NCI-H1092 (cell line): ENCODE measurements around the gene ADAMTS2.

Source experiments
- DNase-seq: peaks from one replicate; lab custom pipeline; 2025; lab: John Stamatoyannopoulos, UW

ADAMTS2 gene

DNA sequence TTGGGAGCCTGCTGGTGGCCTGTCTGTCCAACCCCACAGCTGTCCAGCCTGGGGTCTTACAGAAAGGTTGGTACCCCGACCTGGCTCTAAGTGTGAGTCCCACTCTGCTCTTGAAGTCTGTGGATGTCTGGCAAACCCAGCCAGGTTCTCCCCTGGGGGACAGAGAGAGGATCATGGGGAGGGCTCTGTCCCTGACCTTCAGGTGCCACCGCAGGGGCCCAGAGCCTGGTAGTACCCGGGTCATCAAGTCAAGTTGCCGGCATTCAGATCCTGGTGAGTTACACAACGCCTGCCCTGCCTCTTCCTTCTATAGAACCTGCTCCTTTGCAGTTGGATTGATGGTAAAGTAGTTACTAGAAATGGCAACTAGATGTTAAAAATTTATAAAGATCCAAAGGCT lies 66.7 kb downstream of the ADAMTS2 start:
- no peak for DNase-seq

DNA sequence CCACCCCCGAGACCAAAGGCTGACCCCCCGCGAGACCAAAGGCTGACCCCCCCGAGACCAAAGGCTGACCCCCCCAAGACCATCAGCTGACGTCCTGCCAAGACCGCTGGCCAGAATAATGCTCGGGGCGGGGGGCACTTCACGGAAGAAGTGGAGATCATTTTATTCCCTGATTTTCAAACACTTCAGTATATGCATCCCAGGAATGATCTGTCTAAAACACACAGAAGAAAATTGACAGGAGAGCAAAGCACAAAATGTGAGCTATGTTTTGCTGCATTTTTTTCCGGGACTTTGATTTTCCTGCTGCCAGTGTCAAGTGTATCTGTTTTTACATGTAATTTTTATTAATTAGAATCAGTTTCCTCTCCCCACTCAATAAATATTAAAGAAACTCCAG lies 67.1 kb downstream of the ADAMTS2 start:
- no peak for DNase-seq

DNA sequence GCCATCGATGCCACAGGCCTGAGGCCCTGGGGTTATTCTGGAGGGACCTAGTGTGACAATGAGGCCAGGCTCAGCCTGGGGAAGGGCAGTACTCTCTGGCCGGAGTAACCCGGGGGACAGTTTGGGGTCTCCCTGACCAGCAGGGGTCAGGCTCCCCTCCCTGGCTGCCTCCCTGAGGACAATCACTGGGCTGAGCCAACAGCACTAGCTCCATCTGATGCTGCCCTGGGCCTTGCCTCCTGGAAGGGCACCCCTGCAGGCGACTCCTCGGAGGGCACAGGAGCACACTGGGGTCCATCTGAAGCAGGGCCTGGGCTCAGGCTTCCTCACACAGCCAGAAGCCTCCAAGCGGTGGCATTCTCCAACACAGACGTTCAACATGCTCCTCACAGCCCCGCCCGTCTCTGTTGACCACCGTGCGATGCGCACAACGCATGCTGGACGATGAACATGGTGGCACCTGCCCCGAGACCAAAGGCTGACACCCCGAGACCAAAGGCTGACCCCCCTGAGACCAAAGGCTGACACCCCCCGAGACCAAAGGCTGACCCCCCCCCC lies 68.3 kb downstream of the ADAMTS2 start:
- DNase-seq: no peak

DNA sequence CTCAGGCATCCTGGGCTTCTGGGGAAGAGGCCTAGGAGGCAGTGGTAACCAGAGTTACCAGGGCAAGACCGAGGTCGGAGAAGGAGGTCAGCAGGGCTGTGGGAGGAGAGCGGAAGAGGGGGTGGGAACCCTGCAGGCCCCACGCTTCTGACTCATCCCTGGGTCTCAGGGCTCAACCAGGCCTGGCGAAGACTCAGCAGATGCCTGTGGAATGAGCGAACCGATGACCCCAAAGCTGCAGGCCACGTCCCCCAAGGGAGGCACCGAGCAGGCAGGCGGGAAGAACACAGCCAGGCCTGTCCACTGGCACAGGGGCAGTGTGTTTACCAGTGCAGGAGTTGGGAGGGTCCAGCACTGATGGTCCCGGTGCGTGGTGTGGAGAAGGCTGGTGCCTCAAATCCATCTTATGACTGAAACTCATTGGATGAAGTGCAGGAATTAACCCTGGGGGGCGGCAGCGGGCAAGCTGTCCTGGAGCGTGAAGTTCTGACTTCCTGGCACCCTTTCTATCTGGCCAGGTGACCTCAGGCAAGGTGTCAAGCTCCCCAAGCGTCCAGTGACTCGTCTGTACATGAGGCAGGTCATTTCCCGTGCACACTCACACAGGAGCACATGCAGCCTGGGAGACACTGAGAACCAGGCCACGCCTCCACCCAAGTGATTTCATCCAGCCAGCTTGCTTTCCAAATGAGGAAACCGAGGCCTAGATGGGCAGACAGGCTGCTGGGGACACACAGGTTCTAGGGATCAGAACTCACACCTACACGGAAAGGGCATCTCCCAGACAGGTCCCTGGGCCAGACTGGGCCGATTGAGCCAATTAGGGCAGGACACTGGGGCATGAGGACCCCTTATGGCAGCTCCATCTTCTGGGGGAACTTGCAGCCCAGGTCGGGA lies 69.1 kb downstream of the ADAMTS2 start:
- no peak for DNase-seq

DNA sequence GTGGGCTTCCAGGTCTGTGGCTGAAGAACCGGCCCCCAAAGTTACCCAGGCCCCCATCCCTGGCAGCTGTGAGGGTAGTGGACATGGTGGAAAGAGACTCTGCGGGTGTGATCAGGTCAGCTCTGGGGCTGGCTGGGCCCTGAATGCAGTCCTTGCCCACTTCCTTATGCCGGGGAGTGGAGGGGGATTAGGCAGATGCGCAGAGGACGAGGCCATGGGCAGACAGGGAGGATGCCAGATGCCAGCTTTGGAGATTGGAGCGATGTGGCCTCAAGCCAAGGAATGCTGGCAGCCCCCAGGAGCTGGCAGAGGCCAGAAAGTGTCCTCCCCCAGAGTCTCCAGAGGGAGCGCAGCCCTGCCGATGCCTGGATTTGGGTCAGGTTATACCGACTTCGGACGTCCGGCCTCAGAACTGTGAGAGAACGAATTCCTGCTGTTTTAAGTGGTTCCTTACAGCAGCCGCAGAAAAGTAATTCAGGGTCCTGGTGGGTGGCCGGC lies 69.8 kb downstream of the ADAMTS2 start:
- no peak for DNase-seq

DNA sequence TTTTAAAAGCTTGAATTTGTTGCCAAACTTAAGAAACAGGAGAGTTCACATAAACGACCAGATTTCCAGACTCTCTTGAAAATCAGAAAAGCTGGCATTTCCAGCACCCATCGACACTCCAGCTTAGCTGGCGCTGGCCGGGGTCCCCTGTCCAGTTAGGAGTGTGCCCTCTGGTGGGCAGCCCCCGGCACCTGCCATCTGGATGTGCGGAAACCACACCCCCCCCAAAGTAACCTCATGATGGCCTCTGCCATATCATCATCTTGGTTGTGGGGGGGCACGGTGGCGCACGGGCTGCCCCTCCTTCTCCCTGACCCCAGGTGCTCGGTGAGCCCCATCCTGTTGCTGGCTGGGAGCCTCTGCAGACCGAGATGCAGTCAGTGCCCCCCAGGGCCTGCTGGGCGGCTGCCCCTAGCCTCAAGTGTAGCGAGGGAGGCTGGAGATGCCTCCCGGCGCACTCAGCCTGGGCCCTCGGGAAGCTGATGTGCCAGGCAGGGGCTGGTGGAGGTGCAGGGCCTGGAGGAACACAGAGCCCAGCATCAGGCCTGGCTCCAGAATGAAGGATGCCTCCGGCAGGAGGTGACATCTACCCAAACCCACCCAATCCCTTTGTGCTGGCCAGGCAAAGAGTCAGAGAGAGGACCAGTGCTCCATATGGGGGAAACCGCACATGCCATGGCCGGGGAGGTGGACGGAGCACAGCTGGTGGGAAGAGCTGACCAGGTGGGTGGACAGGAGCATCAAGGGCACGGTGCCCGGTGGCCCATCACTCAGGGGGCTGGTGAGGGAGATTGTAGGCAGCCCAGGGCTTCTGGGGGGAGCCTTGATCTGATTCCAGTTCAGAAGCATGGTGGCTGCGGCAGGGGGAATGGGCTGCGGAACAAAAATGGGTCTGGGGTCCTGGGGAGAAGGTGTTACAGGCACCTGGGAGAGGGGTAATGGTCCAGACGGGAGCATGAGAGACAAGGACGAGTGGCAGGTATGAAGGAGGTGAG lies 70.6 kb downstream of the ADAMTS2 start:
- no peak for DNase-seq

DNA sequence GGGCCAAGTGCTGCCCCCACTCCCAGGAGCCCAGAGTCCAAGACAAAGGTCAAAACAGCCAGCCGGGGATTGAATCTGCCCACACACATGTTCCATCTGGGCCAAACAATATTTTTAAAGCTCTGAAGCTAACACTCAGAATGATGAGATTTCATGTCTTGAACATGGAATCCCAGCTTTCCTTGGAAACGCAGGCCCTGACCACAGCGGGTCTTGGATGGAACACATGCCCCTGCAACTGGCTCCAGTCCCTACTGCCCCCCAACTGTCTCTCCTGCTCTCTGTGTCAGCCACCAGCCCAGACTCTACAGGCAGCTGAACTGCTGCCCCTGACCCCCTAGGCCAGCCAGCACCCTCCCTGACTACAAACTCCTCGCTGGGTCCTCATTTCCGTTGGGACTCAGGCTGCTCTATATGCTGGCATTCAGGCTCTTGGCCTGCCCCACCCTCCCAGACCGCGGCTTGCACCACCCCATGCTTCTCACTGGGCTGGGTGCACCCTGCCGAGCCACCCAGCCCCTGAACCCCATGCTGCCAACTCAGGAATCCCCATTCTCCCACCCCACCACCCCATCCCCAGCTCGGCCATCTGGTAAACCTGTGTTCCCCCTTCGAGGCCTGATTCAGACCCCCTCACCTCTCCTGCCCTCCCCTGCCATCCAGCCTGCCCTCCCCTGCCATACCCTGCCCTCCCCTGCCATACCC lies 71.7 kb downstream of the ADAMTS2 start:
- no peak for DNase-seq

DNA sequence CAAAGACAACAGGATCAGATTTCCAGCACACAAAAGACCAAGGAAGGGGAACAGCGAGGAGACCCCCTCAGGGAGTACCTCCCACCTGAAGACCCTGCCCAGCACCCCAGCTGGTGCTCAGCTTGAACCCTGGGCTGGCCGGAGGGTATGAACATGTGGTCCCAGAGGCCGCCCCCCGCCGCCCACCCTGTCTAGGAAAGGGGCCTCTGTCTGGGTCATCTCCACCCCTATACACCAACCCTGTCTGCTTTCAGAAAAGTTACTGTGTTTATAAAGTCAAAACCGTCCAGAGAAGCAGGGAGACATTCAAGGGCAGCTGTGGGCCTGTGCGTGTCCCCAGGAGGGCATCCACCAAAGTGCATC lies 72.2 kb downstream of the ADAMTS2 start:
- DNase-seq: no peak

DNA sequence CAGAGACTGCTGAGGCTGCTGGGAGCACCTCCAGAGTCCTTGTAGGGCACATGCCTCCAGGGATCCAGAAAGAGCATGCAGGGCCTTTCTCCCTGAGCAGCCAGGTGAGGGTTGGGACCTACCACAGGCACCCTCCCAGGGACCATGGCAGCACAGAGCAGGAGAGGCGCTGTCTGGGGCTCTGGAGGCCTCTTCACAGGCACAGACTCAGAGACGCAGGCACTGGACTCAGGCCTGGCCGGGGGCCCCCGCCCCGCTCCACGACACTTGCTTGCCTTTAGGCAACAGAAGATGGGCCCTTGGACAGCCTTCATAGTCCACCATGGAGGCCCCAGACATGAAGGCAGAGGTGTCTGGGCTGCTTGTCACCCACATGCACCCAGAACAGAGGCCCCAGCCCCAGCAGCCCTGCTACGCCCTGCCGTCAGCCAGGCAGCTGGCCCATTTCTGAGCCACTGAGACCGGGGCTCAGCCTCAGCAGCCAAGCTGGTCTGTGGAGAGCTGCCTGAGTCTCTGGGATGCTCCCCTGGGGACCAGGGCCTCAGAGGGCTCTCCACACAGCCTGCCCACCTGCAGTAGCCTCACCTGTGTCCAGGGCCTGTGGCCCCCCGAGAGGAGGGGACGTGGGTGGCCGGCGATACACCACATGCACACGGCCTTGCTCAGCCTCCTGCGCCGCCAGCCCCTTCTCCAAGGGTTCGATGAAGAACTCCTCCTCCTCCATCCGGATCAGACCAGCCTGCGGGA lies 72.8 kb downstream of the ADAMTS2 start:
- no peak for DNase-seq

DNA sequence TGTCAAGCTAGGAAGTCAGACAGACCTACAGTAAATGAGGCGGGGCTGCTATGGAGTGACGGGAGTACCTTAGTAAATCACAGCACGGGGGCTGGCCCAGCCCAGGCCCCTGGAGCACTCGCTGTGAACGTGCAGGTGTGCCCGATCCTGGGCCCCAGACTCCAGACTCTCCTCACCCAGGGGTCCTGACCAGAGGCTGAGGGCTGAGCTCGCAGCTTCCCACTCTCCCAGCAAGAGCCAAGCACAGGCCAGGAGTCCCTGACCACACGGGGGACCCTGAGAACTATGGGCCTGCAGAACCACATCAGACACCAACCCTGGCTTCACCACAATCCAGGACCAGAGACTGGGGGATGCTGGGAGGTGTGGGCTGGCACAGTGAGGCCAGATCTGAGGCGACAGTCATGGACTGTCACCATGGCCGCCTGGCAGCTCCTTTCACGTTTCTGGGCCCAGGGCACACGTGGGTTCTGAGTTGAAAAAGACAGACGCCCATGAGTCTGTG lies 73.4 kb downstream of the ADAMTS2 start:
- DNase-seq: no peak

DNA sequence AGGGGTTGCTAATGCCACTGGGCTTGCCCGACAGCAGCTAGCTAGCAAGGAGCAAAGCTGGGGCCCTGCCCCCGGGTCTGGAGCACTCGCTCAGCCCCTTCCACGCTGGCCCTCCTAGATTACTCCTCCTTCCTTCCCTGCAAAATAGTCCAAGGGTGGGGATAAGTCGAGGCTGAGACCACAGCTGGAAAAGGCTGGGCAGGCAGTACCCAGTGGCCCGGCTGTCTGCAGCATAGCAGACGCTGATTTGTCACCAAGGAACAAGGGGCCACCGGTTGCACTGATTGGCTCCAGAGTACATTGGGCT lies 73.9 kb downstream of the ADAMTS2 start:
- no peak for DNase-seq

DNA sequence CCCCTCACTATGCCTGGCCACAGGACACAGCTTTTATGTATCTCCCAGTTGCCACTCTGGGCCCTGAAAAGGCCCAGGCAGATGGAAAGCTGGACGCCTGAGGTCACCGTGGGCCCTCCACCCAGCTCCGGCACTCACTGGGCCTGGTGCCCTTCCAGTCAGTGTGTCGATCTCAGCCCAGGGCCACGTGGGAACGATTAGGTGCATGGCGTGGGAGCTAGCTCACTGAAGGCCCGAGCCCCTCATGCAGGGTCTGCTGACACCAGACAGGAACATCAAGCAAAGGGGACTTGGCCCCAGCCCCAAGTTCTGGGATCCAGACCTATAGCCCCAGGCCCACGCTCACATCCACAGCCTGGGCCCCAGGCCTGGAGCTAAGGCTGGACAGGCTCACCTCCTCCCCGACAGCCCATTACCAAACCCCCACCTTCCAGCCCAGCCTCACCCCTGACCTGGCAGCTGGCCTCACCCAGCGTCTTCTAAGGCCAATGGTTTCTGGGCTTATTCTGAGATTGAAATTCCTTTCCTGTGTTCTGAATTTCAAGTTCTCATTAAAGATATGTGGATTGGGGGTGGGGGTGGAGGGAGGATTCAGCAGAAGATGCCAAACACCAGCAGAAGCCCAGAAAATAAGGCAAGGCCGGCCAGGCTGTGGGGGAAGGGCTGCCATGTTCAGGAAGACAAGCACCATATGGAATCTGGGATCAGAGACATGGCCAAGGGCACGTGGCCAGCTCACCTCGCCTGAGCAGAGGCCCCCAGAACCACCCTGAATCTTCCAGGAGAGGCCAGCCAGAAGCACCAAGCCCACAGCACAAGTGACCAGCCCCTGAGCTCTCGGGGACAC lies 74.5 kb downstream of the ADAMTS2 start:
- DNase-seq: no peak

DNA sequence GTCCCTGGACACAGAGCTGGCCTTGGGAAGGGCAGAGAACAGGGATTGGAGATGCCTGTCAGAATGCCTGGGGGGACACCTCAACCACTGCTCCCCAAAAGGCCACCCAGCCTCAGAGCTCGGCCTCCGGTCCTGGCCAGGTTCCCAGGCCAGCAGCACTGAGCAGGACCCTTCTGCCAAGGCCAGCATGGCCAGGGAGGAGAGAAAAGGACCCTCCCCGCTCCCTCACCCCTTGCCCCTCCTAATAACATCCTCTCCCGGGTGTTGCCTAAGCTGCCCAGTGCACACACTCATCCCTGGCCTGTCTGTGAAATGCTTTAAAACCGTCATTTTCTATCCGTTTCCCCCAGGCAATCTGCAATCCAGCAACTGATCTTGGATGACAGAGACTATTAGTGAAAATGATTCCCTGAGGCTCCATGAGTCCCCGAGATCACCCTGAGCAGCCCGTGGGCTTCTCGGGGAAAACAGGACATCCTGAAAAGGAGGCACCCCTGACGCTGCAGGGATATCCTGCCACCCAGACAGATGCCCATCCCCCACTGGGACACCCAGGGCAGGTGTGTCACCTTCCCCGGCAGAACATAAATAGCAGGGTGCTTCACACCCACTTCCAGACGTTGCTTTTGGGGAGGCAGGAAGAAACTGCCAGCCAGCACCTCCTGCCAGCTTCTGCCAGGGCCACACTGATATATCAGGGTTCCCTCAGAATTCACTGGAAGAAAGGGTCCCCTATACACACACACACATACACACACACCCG lies 75.3 kb downstream of the ADAMTS2 start:
- DNase-seq: no peak

DNA sequence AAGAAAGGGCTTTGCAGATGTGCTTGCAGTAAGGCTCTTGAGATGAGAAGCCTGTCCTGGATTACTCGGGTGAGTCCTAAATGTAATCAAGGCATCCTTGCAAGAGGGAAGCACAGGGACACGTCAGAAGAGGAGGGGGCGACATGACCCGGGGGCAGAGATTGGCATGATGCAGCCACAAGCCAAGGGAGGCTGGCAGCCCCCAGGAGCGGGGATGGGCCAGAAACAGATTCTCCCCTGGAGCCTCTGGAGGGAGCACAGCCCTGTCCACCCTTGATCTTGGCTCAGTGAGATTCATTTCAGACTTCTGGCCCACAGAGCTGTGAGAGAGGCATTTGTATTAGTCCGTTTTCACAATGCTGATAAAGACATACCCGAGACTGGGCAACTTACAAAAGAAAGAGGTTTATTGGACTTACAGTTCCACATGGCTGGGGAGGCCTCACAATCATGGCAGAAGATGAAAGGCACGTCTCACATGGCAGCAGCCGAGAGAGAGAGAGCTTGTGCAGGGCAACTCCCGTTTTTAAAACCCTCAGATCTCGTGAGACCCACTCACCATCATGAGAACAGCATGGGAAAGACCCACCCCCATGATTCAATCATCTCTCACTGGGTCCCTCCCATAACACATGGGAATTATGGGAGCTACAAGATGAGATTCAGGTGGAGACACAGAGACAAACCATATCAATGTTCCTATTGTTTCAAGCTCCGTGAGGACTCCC lies 76.1 kb downstream of the ADAMTS2 start:
- no peak for DNase-seq

DNA sequence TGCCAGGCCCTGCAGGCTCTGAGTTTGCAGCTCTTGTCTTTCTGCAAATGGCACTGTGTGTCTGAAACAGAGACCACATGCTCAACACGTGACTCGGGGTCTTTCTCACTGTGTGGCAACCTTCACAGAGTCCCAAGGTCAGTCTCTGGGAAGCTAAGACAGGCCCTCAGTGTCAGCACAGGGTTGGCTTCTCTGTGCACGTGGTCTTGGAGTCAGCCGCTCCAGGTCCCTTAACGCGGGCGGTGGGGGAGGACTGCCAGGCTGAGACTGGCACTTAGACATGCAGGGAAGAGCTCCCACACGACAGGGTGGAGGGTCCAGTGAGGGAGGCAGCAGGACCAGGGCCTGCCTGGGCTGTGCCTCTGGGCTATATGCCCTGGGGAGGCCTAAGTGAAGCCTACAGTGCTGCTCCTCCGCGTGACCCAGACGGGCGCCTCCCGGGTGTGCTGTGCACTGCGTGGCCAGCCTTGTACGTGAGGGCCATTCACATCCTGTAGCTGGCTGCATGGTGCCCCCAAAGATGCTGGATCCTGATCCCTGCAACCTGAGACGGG lies 76.8 kb downstream of the ADAMTS2 start:
- no peak for DNase-seq

DNA sequence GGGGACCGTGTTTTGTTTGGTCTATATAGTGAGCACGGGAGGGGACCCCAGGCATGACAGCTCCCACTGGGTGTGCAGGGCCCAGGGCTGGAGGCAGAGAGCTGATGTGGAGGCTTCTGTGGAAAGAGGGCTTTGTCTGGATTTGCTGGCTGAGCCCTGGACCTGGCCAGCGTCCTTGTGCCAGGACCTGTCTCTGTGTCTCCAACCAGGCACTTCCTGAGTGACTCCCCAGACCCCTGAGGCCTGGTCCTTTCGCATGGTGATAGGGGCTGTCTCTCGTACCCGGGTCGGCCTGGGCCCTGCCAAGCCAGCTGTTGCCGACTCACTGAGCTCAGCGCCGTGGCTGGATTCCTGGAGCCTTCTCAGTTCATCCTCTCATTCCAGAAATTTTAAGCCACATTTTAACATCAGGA lies 77.6 kb downstream of the ADAMTS2 start:
- DNase-seq: no peak

DNA sequence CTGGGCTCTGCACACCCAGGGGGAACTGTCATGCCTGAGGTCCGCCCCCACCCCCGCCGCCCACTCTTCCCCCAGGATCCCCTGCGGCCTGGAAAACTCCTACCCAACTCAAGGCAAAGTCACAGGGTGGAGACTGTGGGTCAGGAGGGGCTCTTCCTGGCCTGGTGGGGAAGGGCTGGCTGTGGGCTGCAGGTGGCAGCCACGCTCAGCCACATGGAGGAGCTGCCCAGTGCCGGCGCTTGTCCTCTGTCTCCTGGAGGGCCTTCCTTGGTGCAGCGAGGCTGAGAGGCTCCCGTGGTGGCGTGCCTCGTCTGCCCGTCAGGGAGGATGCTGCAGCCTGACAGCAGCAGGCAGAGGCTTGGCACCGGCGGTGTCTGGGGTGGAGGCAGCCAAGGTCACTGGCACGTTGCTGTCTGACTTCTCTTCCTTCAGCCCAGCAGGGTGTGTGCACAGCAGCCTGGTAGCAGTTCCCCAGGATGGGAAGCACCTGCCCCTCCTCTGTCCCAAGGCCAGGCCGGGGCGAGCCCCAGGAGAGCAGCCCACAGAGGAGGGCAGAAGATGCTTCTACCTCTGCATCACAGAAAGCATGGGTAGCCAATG lies 78.1 kb downstream of the ADAMTS2 start:
- no peak for DNase-seq
